H1 (cell line): Measurements from ENCODE around the gene AFG1L. TPM values are rescaled to one million over a fixed set of nuclear protein-coding genes. Genes with fewer than 3 reads are reported as not detected.

Source experiments
- CTCF ChIA-PET: fragments of 300-600 bp; sonication (Branson Sonifier 250); formaldehyde crosslinking; loops from one replicate; lab custom pipeline; 2021; ENCODE audit not compliant: partially characterized antibody; lab: Charles Lee
- POLR2A ChIA-PET: fragments of 300-600 bp; sonication (Branson Sonifier 250); formaldehyde crosslinking; loops from one replicate; lab custom pipeline; 2021; ENCODE audit warnings: inconsistent platforms; ENCODE audit not compliant: partially characterized antibody; lab: Charles Lee
- DNase-seq, 2 experiments: peaks; one replicate each; pipeline versions ENCODE4 v3.0.0 to v3.0.0-alpha.2; 2010 to 2022; ENCODE audit warnings: low spot score in 2 of 2, low read depth in 1 of 2, mixed read lengths in 1 of 2
- FAIRE-seq: peaks from 2 replicates; lab custom pipeline; 2011; peaks lifted over from hg19 to GRCh38; lab: Jason Lieb, UNC
- H2AFZ ChIP-seq: 2 replicates; pipeline ENCODE4 v1.8.1; 2012; ENCODE audit warnings: low read length, inconsistent platforms
- H2AK5ac ChIP-seq: 2 replicates; pipeline ENCODE4 v1.6.1; 2013; ENCODE audit warnings: low read depth, low read length
- H2BK120ac ChIP-seq: replicated peaks from 2 replicates; pipeline ENCODE3; 2013; ENCODE audit warnings: low read depth, low read length, inconsistent platforms
- H2BK12ac ChIP-seq: 2 replicates; pipeline ENCODE4 v1.6.1; 2013; ENCODE audit warnings: low read depth, low read length
- H2BK15ac ChIP-seq: 2 replicates; pipeline ENCODE4 v1.6.1; 2013; ENCODE audit warnings: low read length
- H2BK20ac ChIP-seq: 2 replicates; pipeline ENCODE4 v1.6.1; 2013; ENCODE audit warnings: low read length
- H2BK5ac ChIP-seq: 2 replicates; pipeline ENCODE4 v1.6.1; 2013; ENCODE audit warnings: low read depth, low read length
- H3K14ac ChIP-seq: 2 replicates; pipeline ENCODE4 v1.6.1; 2013; ENCODE audit warnings: inconsistent platforms; ENCODE audit not compliant: insufficient read length
- H3K18ac ChIP-seq: 2 replicates; pipeline ENCODE4 v1.6.1; 2013; ENCODE audit warnings: low read length; ENCODE audit errors: extremely low read depth
- H3K23ac ChIP-seq: 2 replicates; pipeline ENCODE4 v1.6.1; 2013; ENCODE audit warnings: inconsistent platforms; ENCODE audit not compliant: insufficient read length
- H3K23me2 ChIP-seq: 2 replicates; pipeline ENCODE4 v1.6.1; 2013; ENCODE audit warnings: low read depth, low read length
- H3K27ac ChIP-seq: 2 replicates; pipeline ENCODE4 v1.6.1; 2011; ENCODE audit warnings: low read depth, low read length, inconsistent platforms
- H3K27me3 ChIP-seq, 4 experiments: replicated peaks in 1 of 4; 1 replicate in 1 of 4; 2 replicates in 3 of 4; pipeline versions ENCODE4 v1.6.1 to v1.8.1; 2011 to 2013; ENCODE audit warnings: low read length in 3 of 4, mild to moderate bottlenecking in 3 of 4, inconsistent platforms in 2 of 4, mixed read lengths in 2 of 4, moderate library complexity in 1 of 4; ENCODE audit not compliant: control insufficient read depth in 3 of 4, insufficient read depth in 3 of 4; ENCODE audit errors: extremely low read depth in 1 of 4
- H3K36me3 ChIP-seq, 4 experiments: 2 replicates each; pipeline versions ENCODE4 v1.6.1 to v1.8.1; 2011 to 2013; ENCODE audit warnings: mild to moderate bottlenecking in 4 of 4, low read length in 3 of 4, moderate library complexity in 2 of 4, control low read depth in 1 of 4, inconsistent platforms in 1 of 4; ENCODE audit not compliant: insufficient read depth in 4 of 4, control insufficient read depth in 2 of 4
- H3K4ac ChIP-seq: replicated peaks from 2 replicates; pipeline ENCODE3; 2013; ENCODE audit warnings: low read length, low read depth, mixed read lengths, inconsistent platforms; ENCODE audit not compliant: insufficient read length
- H3K4me1 ChIP-seq, 4 experiments: replicated peaks in 1 of 4; 1 replicate in 1 of 4; 2 replicates in 3 of 4; pipeline versions ENCODE4 v1.6.1 to v1.8.1; 2011 to 2013; ENCODE audit warnings: low read length in 3 of 4, inconsistent platforms in 2 of 4, mixed read lengths in 1 of 4; ENCODE audit not compliant: insufficient read depth in 4 of 4, control insufficient read depth in 3 of 4
- H3K4me2 ChIP-seq, 2 experiments: 2 replicates each; pipeline versions ENCODE4 v1.6.1 to v1.8.1; 2011 to 2013; ENCODE audit warnings: low read depth in 2 of 2, low read length in 2 of 2, control low read depth in 1 of 2, inconsistent platforms in 1 of 2, mild to moderate bottlenecking in 1 of 2; ENCODE audit not compliant: insufficient read depth in 1 of 2
- H3K4me3 ChIP-seq, 4 experiments: fragments of 200-600, 300-600 bp in 1 of 4; sonication (generic), shearing (Covaris generic), sonication (Bioruptor Twin) in 1 of 4; 2 replicates each; pipeline versions ENCODE4 v1.5.1 to v1.8.1; 2011 to 2016; ENCODE audit warnings: low read length in 4 of 4, low read depth in 3 of 4, control low read depth in 2 of 4, inconsistent platforms in 2 of 4, mild to moderate bottlenecking in 2 of 4, mixed read lengths in 1 of 4, moderate library complexity in 1 of 4; ENCODE audit not compliant: insufficient read depth in 2 of 4; ENCODE audit errors: extremely low read depth in 1 of 4
- H3K56ac ChIP-seq: replicated peaks from 2 replicates; pipeline ENCODE3; 2013; ENCODE audit warnings: low read depth, mild to moderate bottlenecking, mixed read lengths, low read length, inconsistent platforms; ENCODE audit not compliant: insufficient read length
- H3K79me1 ChIP-seq: 2 replicates; pipeline ENCODE4 v1.6.1; 2013; ENCODE audit warnings: low read depth, low read length, control low read depth
- H3K79me2 ChIP-seq, 2 experiments: 2 replicates each; pipeline versions ENCODE4 v1.6.1 to v1.8.1; 2012 to 2013; ENCODE audit warnings: low read length in 2 of 2, mild to moderate bottlenecking in 2 of 2, inconsistent platforms in 1 of 2; ENCODE audit not compliant: insufficient read depth in 2 of 2, control insufficient read depth in 1 of 2
- H3K9ac ChIP-seq, 4 experiments: replicated peaks in 1 of 4; 1 replicate in 1 of 4; 2 replicates in 3 of 4; pipeline versions ENCODE4 v1.6.1 to v1.8.1; 2011 to 2013; ENCODE audit warnings: low read depth in 3 of 4, low read length in 3 of 4, control low read depth in 2 of 4, mild to moderate bottlenecking in 2 of 4, moderate library complexity in 2 of 4, inconsistent platforms in 1 of 4; ENCODE audit errors: extremely low read depth in 1 of 4
- H3K9me3 ChIP-seq, 2 experiments: 2 replicates each; pipeline versions ENCODE4 v1.6.1 to v1.8.1; 2012 to 2013; ENCODE audit warnings: mild to moderate bottlenecking in 2 of 2, moderate library complexity in 2 of 2, control low read depth in 1 of 2, inconsistent platforms in 1 of 2, low read depth in 1 of 2, low read length in 1 of 2, mixed read lengths in 1 of 2; ENCODE audit not compliant: insufficient read depth in 2 of 2
- H4K20me1 ChIP-seq, 2 experiments: replicated peaks in 1 of 2; 2 replicates each; pipeline versions ENCODE3 to v1.8.1; 2011 to 2013; ENCODE audit warnings: inconsistent platforms in 2 of 2, low read length in 2 of 2, mild to moderate bottlenecking in 1 of 2; ENCODE audit not compliant: insufficient read depth in 2 of 2, control insufficient read depth in 1 of 2
- H4K5ac ChIP-seq: 2 replicates; pipeline ENCODE4 v1.6.1; 2013; ENCODE audit warnings: low read length, low read depth, mixed read lengths, inconsistent platforms; ENCODE audit not compliant: insufficient read length
- H4K8ac ChIP-seq: 2 replicates; pipeline ENCODE4 v1.8.0; 2013; ENCODE audit warnings: mild to moderate bottlenecking, moderate library complexity, low read length, inconsistent platforms; ENCODE audit not compliant: insufficient read depth; ENCODE audit errors: extremely low read depth
- H4K91ac ChIP-seq: replicated peaks from 2 replicates; pipeline ENCODE3; 2013; ENCODE audit warnings: low read length, mixed read lengths, inconsistent platforms; ENCODE audit not compliant: insufficient read length
- SP4 ChIP-seq: IDR thresholded peaks from 2 replicates; pipeline ENCODE4 v1.6.1; 2012; ENCODE audit warnings: low read length, inconsistent platforms
- YY1 ChIP-seq: IDR thresholded peaks from 2 replicates; pipeline ENCODE4 v1.6.1; 2011; ENCODE audit warnings: low read depth, mild to moderate bottlenecking, low read length
- WGBS, 2 experiments: shearing (Covaris generic) in 1 of 2; methylation state at CpG; one replicate each; pipeline versions ENCODE4 v1.1.6 to v1.1.7; 2013 to 2015; ENCODE audit warnings: low lambda C conversion rate in 2 of 2, mixed read lengths in 2 of 2, inconsistent platforms in 1 of 2, low coverage in 1 of 2, missing lambda C conversion rate in 1 of 2; ENCODE audit not compliant: insufficient replicate concordance in 2 of 2, insufficient coverage in 1 of 2, insufficient read length in 1 of 2; ENCODE audit errors: extremely low coverage in 1 of 2, missing lambda C conversion rate in 1 of 2; 5-methylcytosine and 5-hydroxymethylcytosine counted together
- polyA plus RNA-seq, 7 experiments: library from polyadenylated mRNA; depleted of rRNA in 3 of 7; stranded (reverse) in 5 of 7; unstranded in 2 of 7; fragments of >200 nt in 5 of 7; fragments of 200-250 nt in 2 of 7; gene quantifications; 1 replicate in 5 of 7; 2 replicates in 1 of 7; 4 replicates in 1 of 7; pipeline versions ENCODE4 v1.2.1 to v1.2.3, GENCODE V29; 2011 to 2013; ENCODE audit warnings: missing spikeins in 2 of 7, mixed read lengths in 2 of 7
- total RNA-seq: library from RNA; stranded (reverse); fragmentation: NEBNext Ultra II Directional; extraction: Animal tissue kit (Norgen Biotek cat#: 25700); gene quantifications from 2 replicates; pipeline ENCODE4 v1.2.1, GENCODE V29; 2021

Gene AFG1L
- total and polyA plus RNA-seq, 2 of the 8 experiments (the other 6 are each of a cell fraction or from before 2014, with no cell fraction given): 0.98 to 5.7 TPM

DNA sequence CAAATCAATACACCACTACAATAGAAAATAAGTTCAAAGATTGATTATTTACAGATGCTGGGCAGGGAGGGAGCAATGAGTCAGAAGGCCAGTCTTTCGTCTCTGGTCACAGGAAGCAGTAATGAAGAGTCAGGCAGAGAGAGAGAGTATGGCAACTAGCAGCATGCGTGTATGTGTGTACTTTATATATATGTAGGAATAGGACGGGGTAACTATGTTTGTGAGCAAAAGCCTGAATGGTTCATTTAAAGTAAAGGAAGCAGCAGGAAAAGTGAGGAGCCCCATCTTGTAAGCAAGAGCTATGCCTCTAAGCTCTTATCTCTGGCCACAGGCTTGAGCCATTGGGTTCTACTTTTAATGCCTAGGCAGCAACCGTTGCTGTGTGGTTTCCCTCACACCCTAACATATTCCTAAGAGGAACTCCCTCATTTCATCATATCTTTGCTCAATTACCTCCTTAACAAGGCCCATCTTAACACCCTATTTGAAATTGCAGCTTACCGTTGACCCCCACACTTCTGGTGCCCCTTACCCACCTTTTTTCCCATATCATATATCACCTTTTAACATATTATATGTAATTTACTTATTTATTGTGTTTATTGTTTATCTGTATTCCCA, 66.6 kb downstream of the AFG1L start:
- Histone ChIP-seq H2BK120ac (no peak overlapping the region), H3K4ac (no peak overlapping the region), H2BK15ac (no peak overlapping the region), H2BK5ac (no peak overlapping the region), H3K18ac (no peak overlapping the region), H3K4me3 (no peak overlapping the region), H4K20me1 (peaks cover 0 to 1% of the 10 kb centered on the region in 2 experiments), H4K8ac (no peak overlapping the region), H3K79me2 (no peaks in the 10 kb centered on the region), H2BK20ac (no peak overlapping the region), H3K9me3 (no peaks in the 10 kb centered on the region), H2AFZ (no peak overlapping the region), H4K91ac (no peak overlapping the region), H3K27me3 (no peaks in the 10 kb centered on the region), H3K56ac (no peak overlapping the region), H4K5ac (no peak overlapping the region), H3K14ac (no peak overlapping the region), H3K4me1 (no peaks in the 10 kb centered on the region), H3K27ac (no peak overlapping the region), H2AK5ac (no peak overlapping the region), H3K36me3 (no peaks in the 10 kb centered on the region), H2BK12ac (no peak overlapping the region), H3K23me2 (no peaks in the 10 kb centered on the region), H3K4me2 (no peak overlapping the region), H3K9ac (no peak overlapping the region), H3K79me1 (no peaks in the 10 kb centered on the region), H3K23ac (no peak overlapping the region)
- no peak for TF ChIP-seq YY1
- TF ChIP-seq SP4: no peak
- POLR2A ChIA-PET: interaction anchor here (1.1 kb wide), 1 partner anchor 100 kb away, joined by 3 read pairs; the partner anchor contains the start of gene SNX3
- 89% methylated on average over 5 of the region's 5 CpGs; no CpG with 5 or more reads in 1 of the 2 experiments for WGBS, 2 experiments
- DNase-seq (no peak), FAIRE-seq (no peak)
- CTCF ChIA-PET: interaction anchor here (0.6 to 1.2 kb wide), 2 partner anchors 11 to 133 kb away, joined by 3 to 4 read pairs; no protein-coding TSS in a partner anchor
